ENCODE measurements around the gene IFITM2.
A peak's percentile ranks its signal among the peaks of the same experiment; 100 is the strongest.
"Not testable (repeated sequence)": the region's sequence is repeated elsewhere in the genome, so short reads cannot be mapped to it uniquely, and the experiment has no call there.

IFITM2 gene

DNA sequence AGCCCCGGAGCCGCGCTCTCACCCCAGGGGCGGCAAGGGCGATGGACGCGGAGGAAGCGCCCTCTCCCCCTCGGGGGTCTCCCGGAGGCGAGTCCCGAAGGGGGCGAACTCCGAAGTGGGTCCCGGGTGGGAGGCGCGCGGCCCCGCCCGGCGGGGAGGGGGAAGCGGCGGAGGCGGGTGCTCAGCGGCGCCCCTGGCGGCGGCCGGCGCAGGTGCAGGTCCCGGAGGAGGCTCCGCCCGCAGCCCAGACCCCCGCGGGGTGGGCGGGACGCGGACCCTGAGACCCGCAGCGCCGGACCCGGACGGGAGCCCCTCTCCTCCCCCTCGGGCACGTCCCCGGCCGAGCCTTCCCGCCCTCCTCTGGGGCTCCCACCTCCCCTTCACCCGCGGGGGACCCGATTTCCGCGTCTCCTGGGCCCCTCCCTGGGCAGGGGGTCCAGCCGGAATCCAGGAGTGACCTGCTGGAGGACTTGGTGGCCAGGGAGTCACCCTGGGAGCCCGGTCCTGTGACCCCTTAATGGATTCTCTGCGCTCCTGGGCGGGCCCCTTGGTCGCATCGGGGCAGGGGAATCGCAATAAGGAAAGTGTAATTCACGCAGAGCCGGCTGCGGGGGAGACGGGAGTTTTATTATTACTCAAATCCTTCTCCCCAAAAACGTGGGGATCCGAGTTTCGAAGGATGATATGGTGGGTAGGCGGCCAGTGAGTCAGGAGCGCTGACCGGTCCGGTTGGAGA lies 3.6 kb downstream of the IFITM2 start:
- not testable (repeated sequence) for DNase-seq

DNA sequence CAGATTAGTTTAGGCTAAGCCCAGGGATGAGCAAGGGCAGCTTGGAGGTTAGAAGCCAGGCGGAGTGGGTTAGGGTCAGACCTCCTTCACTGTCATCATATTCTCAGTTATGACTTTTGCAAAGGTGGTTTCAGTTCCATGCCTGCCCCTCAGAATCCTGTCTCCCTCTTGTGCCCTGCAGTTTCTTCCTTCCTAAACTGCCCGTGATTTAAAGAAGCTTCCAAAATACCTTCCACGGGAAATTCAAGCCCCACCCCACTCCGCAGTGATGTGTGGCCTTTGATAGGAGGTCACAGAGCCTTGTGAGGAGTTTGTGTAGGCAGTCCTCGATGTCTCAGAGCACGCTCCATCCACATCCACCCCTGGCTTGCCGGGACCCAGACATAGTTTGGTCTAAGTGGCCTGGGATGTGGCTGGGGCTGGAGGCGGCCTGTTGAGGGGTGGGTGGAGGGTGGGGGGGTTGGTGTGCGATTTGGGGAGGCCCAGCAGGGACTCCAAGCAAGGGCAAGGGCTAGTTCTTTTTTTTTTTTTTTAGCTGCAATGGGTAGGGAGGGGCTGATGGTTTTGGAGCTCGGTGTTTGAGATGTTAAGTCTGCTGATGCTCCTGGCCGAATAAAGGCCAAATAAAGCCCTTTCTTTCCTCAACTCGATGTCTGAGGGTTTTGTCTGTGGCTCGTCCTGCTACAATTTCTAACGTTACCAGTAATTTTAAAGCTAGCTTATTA lies 4.6 kb downstream of the IFITM2 start:
- no peak for DNase-seq

DNA sequence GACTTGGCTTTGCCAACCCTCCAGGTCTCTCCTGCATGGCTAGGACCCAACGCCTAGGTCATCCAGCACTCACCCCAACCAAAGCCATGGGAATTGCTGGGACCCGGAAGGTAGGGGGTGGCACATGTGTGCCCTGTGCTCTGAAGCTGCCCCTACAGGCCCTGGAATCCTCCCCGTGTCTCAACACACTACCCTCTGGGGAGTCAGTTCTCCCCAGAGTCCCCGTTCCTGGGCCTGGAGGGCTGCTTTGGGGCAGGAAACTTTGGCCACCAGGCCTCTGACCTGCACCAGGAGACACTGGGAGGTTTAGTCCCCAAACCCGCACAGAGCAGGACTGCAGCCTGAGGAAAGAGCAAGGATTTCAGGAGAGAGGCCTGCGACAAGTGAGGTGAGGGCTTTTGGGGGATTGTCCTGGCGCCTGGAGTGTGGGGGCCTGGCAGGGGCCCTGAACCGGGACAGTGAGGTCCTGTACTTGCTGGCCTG lies 5.7 kb downstream of the IFITM2 start:
- DNase-seq, result no peak

DNA sequence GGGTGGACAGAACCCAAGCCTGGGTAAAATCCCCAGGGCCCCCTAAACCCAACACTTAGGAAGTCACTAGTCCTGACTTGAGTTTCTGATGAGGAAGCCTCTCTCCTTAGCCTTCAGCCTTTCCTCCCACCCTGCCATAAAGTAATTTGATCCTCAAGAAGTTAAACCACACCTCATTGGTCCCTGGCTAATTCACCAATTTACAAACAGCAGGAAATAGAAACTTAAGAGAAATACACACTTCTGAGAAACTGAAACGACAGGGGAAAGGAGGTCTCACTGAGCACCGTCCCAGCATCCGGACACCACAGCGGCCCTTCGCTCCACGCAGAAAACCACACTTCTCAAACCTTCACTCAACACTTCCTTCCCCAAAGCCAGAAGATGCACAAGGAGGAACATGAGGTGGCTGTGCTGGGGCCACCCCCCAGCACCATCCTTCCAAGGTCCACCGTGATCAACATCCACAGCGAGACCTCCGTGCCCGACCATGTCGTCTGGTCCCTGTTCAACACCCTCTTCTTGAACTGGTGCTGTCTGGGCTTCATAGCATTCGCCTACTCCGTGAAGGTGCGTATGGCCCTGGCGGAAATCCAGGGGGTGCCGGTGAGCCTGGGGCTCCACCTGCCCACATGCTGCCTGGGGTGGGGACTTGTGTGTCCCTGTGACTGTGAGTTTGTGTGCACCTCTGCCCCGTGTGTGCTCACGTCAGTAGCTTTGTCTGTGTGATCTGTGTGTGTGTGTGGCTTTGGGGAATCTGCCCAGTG lies 6.4 kb downstream of the IFITM2 start, which contains the start of gene IFITM1:
IFITM1 (plus strand) TSS at position 254 of the 767 bp plus-strand sequence; CDS start at position 385, 131 bp downstream.
- DNase-seq, result peak; percentile 37

DNA sequence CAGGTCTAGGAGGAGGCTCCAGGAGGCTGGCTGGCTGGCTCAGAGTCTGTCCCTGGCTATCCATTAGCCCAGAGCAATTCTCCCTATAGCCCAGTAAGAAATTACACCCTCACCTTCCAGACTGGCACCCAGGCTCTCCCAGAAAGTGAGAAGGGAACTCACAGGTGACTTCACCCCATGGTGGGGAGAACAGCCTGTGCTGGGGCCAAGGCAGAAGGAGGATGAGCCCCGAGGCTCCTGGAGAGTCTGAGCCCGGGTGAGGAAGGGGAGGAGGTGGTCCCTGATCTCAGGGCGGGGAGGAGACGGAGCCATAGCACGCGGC lies 6.9 kb downstream of the IFITM2 start:
- not testable (repeated sequence) for DNase-seq

DNA sequence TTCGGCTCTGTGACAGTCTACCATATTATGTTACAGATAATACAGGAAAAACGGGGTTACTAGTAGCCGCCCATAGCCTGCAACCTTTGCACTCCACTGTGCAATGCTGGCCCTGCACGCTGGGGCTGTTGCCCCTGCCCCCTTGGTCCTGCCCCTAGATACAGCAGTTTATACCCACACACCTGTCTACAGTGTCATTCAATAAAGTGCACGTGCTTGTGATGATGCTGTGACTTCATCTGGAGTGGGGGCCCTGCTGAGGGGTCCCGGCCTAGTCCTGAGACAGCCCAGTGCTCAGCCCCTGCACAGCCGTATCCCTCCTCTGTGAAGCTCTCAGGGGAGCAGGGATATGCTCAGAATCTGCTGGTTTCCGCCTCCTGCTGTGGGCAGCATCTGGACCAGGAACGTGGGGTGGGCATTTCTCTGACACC lies 7.5 kb downstream of the IFITM2 start:
- DNase-seq, result no peak

DNA sequence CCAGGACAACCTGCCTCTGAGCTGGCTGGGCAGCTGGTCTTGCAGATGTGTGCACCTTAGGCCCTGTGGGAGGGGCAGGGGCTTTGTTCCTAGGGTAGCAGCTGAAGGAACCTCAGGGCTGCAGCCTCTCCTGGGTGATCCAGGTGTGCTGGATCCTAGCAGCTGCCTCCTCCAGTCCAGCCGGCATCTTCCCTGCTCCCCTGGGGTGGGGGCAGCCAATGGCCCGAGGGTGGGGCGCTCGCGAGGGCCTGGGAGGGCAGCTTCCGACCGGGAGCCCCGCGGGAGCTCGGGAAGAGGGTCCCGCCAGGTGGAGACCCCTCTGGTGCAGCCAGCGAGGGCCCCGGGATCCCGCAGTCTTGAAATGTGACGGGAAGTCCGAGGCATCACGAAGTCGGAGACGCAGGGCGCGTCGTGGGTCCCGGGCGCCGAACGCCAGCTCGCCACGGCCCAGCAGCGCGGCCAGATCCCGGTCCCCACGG lies 7.9 kb downstream of the IFITM2 start:
- no peak for DNase-seq

DNA sequence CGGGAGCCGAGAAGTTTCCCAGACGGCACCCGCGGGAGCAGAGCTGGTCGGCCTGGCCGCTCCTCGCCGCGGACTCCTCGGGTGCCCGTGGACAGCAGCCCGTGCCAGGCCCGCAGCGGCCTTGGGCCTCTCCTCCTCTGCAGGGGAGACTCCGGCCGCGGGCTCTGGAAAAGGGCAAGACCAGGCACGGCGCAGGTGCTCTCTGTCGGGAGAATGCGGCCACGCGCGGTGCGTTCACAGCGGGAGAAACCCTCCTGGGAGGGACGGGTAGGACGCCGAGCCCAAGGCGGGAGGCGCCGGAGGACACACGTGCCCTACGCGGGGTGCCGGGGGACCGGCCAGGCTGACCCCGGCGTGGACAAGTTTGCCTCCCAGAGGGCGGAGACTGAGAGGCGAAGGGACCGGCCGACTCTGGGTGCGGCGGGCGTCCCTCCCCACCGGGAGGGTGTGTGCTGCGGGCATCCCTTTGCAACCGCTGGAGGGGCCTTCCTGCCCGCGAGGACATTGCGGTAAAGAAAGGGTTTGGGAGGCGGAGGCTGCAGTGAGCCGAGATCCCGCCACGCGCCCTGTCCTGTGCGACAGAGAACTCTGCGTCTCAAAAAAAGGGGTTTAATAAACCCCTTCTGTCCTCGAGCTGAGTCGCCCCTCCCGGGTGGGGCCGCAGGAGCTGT lies 8.6 kb downstream of the IFITM2 start:
- no peak for DNase-seq

DNA sequence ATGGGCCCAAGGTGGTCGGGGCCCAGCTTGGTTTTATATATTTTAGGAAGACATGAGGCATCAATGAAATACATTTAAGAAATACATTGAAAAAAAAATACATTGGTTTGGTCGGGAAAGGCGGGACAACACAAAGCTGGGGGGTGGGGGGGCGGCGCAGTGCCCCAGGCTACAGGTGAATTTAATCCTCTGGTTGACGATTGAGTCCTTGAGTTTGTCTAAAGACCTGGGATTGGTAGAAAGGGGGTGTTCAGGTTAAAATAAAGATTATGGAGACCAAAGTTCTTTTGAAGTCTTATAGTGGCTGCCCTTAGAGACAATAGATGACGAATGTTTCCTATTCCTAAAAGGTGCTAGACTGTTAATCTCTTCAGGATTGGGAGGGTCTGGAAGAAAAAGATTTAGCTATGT lies 9.3 kb downstream of the IFITM2 start:
- no peak for DNase-seq

DNA sequence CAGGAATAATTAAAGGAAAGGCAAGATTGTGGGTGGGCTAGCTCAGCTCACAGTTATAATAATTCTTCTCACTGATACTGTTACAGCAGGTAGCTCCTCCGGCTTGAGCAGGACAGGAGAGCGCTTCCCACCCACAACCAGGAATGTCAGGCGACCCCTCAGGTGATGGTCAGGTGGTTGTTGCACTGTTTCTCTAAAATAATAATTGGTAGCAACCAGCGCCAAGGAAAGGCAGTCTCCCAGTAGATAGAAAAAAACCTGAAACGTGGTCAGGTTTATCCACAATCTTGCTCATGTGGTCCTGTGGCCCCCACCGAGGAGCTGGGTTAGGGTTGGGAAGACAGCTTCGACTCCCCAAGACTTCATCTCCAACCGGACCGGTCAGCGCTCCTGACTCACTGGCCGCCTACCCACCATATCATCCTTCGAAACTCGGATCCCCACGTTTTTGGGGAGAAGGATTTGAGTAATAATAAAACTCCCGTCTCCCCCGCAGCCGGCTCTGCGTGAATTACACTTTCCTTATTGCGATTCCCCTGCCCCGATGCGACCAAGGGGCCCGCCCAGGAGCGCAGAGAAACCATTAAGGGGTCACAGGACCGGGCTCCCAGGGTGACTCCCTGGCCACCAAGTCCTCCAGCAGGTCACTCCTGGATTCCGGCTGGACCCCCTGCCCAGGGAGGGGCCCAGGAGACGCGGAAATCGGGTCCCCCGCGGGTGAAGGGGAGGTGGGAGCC lies 10.2 kb downstream of the IFITM2 start:
- DNase-seq, result not testable (repeated sequence)

DNA sequence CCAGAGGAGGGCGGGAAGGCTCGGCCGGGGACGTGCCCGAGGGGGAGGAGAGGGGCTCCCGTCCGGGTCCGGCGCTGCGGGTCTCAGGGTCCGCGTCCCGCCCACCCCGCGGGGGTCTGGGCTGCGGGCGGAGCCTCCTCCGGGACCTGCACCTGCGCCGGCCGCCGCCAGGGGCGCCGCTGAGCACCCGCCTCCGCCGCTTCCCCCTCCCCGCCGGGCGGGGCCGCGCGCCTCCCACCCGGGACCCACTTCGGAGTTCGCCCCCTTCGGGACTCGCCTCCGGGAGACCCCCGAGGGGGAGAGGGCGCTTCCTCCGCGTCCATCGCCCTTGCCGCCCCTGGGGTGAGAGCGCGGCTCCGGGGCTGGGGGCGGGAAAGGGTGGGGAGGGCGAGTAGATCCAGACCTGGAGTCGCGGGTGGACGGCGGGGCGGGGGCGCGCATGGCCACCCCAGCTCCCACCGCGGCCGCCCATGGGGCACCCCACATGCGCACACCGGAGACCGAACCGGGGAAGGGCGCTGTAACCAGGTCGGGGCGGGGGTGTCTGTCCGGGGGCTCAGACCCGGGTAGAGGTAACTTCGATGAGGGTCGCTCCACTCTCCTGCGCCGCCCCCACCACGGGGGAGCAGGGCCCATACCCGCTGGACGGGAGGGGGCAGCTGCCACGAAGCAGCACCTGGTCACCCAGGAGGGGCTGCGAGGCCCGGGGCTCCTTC lies 10.9 kb downstream of the IFITM2 start:
- not testable (repeated sequence) for DNase-seq

DNA sequence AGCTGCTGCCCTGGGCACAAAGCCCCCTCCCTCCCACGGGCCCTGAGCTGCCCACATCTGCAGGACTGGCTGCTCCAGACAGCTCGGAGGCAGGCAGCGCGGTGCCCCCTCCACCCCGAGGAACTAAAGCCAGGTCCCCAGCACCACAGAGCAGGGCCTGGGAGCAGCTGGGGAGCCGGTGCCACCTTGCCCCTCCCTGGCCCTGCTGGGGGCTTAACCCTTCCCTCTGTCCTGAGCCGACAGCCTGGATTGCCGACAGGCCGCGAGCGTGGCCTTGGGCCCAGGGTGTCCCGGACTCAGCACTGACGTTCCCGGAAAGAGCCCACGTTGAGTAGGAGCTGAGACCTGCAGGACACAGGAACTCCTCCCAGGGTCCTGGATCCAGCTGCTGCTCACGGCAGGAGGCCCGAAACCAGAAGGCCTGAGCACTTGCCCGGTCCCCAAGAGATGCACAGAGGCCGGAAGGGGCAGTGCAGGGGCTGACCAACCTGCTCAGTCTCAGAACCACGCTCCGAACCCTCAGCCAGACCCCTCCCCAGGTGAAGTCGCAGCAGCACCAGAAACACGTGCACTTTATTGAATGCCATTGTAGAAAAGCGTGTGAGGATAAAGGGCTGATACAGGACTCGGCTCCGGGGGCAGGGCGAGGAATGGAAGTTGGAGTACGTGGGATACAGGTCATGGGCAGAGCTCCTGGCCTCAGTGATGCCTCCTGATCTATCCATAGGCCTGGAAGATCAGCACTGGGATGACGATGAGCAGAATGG lies 11.7 kb downstream of the IFITM2 start:
- not testable (repeated sequence) for DNase-seq

DNA sequence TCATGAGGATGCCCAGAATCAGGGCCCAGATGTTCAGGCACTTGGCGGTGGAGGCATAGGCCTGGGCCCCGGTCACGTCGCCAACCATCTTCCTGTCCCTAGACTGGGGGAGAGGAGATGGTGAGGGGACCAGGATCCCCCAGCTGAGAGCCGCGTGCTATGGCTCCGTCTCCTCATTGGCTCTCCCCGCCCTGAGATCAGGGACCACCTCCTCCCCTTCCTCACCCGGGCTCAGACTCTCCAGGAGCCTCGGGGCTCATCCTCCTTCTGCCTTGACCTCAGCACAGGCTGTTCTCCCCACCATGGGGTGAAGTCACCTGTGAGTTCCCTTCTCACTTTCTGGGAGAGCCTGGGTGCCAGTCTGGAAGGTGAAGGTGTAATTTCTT lies 12.3 kb downstream of the IFITM2 start:
- not testable (repeated sequence) for DNase-seq

DNA sequence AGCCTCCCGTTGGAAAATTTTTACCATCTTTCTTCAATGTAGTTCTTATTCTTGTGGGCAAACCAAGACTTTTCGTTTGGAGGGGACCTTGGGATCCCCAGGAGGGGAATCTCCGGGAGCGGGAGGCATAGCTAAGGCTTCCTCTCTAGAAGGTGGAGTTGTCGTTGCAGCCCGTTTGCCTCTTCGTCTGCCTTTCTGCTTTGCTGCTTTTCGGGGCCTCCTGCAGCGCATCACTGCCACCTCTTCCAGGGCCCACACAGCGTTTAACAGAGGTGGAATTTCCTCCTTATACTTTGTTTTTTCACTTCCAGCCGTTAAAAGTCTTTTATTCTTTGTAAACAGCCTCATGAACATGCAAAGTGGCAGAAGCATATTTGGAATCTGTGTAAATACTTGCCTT lies 16.5 kb downstream of the IFITM2 start:
- no peak for DNase-seq

DNA sequence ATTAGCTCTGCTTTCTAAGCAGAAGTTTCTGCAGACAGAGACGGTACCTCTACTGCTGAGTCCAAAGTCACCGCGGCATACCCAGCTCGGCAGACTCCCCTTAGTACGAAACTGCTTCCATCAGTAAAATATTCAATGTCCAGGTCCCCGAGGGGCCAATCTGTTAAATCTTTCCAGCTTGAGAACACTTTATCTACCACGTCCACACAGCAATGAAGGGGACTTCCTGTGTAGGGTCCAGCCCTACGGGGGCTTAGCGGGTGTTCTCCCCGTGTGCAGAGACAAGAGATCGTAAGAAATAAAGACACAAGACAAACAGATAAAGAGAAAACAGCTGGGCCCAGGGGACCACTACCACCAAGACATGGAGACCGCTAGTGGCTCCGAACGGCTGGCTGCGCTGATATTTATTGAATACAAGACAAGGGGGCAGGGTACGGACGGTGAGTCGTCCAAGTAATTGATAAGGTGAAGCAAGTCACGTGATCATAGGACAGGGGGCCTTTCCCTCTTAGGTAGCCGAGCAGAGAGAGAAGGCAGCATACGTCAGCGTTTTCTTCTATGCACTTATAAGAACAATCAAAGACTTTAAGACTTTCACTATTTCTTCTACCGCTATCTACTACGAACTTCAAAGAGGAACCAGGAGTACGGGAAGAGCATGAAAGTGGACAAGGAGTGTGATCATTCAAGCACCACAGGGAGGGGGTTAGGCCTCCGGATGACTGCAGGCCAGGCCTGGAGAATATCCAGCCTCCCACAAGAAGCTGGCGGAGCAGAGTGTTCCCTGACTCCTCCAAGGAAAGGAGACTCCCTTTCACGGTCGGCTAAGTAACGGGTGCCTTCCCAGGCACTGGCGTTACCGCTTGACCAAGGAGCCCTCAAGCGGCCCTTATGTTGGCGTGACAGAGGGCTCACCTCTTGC lies 17.2 kb downstream of the IFITM2 start:
- DNase-seq, result not testable (repeated sequence)

DNA sequence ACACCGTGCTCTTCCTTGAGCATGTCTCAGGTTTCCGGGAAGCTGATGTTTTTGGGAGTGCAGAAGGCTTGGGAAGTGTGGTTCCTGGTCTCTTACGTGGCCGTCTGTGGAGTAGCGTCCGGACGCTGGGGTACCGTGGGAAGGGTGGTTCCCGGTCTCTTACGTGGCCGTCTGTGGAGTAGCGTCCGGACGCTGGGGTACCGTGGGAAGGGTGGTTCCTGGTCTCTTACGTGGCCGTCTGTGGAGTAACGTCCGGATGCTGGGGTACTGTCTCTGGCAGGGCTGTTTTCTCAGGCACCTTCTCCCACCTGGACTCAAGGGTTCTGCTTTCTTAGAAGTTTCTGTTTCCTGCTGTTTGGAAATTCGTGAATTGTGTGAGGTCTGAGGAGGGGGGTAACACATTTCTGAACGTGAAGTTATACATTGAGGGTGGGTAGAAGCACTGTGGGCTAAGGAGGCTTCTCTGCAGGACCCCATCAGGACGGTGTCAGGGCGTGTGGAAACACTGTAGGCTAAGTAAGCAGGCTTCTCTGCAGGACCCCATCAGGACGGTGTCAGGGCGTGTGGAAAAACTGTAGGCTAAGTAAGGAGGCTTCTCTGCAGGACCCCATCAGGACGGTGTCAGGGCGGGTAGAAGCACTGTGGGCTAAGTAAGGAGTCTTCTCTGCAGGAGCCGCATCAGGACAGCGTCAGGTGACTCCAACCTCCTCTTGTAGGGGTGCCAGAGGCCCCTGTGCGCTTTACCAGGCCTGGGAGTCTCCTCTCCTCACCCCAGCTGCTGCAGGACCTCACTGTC lies 18.4 kb downstream of the IFITM2 start:
- no peak for DNase-seq

DNA sequence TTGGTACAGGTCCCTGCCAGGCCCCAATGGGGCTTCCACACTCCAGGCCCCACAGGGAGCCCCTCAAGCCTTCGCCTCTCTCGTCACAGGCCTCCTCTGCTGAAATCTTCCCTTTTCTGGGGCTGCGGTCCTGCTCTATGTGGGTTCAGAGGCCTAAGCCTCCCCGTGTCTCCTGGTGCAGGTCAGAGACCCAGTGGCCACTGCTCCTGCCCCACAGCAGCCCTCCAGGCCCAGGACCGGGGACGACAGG lies 18.9 kb downstream of the IFITM2 start:
- DNase-seq, result no peak

DNA sequence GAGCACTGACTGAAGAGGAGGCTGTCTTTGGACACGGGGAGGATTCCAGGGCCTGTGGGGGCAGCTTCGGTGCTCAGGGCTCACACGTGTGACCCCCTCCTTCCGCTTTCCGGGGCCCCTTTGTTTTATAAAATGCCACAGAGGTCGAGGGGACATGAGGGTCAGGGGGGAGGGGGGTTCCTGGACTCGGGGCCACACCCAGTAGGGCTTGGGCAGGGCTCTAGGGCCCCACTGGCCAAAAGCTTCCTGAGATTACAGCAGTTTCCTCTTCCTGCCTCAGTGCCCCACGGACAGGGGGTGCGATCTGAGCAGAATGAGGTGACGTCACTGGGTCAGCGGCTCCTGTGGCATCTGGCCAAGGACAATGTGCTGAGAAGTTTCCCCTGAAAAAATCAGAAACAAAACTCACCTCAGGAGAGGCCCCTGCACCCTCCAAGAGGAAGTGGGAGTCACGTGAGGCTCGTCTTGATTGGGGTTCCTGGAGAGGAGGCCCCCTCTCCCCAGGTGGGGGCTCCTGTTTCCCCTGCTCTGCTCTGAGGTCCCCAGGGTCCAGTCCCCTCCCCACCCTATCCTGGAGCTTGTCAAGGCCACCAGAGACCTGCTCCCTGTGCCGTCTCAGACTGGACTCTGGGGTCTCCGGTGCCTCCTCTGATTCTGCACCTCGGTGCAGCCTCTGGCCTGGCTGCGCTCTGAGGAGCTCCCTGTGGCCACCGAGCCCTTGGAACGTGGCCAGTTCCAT lies 19.4 kb downstream of the IFITM2 start:
- no peak for DNase-seq
